Chondrocyte (in vitro differentiated cells): ENCODE measurements around the gene VIT. TPM values are rescaled to one million over a fixed set of nuclear protein-coding genes. Genes with fewer than 3 reads are reported as not detected.

ENCODE experiments used
- DNase-seq: peaks from one replicate; pipeline ENCODE4 v3.0.0; 2021; ENCODE audit warnings: mixed read lengths, low spot score
- H3K27ac Mint-ChIP-seq: one replicate; pipeline ENCODE4 v1.8.0; 2021; ENCODE audit warnings: mild to moderate bottlenecking, moderate library complexity, mixed read lengths; ENCODE audit not compliant: unreplicated experiment
- H3K27me3 Mint-ChIP-seq: 2 replicates; pipeline ENCODE4 v1.8.0; 2021; ENCODE audit warnings: low read depth, mixed read lengths
- H3K36me3 Mint-ChIP-seq: 2 replicates; pipeline ENCODE4 v1.8.0; 2021; ENCODE audit warnings: low read depth, mixed read lengths
- H3K4me1 Mint-ChIP-seq: 2 replicates; pipeline ENCODE4 v1.8.0; 2021; ENCODE audit warnings: low read depth, mild to moderate bottlenecking, mixed read lengths
- H3K4me3 Mint-ChIP-seq: one replicate; pipeline ENCODE4 v1.8.0; 2021; ENCODE audit warnings: mild to moderate bottlenecking, moderate library complexity, mixed read lengths; ENCODE audit not compliant: unreplicated experiment
- H3K9me3 Mint-ChIP-seq: 2 replicates; pipeline ENCODE4 v1.8.0; 2021; ENCODE audit warnings: low read depth, mixed read lengths
- CTCF ChIP-seq: fragments of 200-600 bp; sonication (generic); IDR thresholded peaks from 2 replicates; pipeline ENCODE4 v1.5.0; 2021; ENCODE audit warnings: antibody characterized with exemption, mild to moderate bottlenecking, moderate library complexity
- total RNA-seq: library from RNA; stranded (reverse); gene quantifications from 3 replicates; pipeline ENCODE4 v1.2.1, GENCODE V29; 2021

The VIT gene
- total RNA-seq, 1 donor from 2014 or later = 0.15 TPM

- TF ChIP-seq CTCF = no peak
- Mint-ChIP-seq H3K27ac (no peak overlapping the region), H3K36me3 (peaks cover 3% of the 10 kb centered on the region), H3K9me3 (peaks cover 8% of the 10 kb centered on the region), H3K27me3 (no peaks in the 10 kb centered on the region), H3K4me1 (peaks cover 32% of the 10 kb centered on the region), H3K4me3 (no peak overlapping the region)
- DNase-seq = no peak
Measured at GRCh38 chr2:36710858-36711515, 14.5 kb downstream of the VIT start.

DNA sequence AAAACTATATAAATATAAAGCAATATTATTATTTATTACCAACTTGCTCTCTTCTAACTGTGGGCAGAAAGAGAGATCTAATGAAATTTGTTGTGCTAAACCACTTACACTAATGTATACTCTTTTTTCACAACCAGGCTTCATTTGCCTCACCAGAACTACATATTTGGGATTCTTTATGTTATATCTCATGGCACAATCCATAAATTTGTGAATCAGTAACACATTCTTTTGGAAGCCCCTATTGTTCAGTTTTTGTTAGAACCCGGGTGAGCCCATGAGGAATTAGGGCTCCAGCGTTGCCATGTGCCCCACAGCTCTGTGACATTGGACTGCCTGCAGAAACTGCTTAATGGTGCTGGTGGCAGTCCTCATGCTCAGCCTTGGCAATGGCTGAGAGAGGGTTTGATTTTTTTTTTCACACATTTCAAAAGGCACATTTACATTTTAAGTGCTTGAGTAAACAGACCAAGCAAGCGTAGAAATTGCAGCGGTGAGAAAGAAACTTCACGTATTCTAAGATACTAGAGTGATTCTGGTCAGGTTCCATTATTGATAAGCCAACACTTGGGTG, 15.3 kb downstream of the VIT start:
- Mint-ChIP-seq H3K9me3 (peaks cover 8% of the 10 kb centered on the region), H3K27me3 (no peaks in the 10 kb centered on the region), H3K4me3 (no peak overlapping the region), H3K4me1 (peaks cover 23% of the 10 kb centered on the region), H3K27ac (no peak overlapping the region), H3K36me3 (peaks cover 3% of the 10 kb centered on the region)
- no peak for TF ChIP-seq CTCF
- DNase-seq = no peak

GRCh38 chr2:36713310-36713709, 16.8 kb downstream of the VIT start:
- no peak for TF ChIP-seq CTCF
- Mint-ChIP-seq H3K36me3 (peaks cover 3% of the 10 kb centered on the region), H3K27ac (no peak overlapping the region), H3K27me3 (no peaks in the 10 kb centered on the region), H3K9me3 (peaks cover 8% of the 10 kb centered on the region), H3K4me1 (peaks cover 9% of the 10 kb centered on the region), H3K4me3 (no peak overlapping the region)
- no peak for DNase-seq

GRCh38 chr2:36716111-36716510, 19.6 kb downstream of the VIT start:
- Mint-ChIP-seq H3K4me3 (no peak overlapping the region), H3K4me1 (no peaks in the 10 kb centered on the region), H3K36me3 (peaks cover under 1% of the 10 kb centered on the region), H3K9me3 (peaks cover 12% of the 10 kb centered on the region), H3K27me3 (no peaks in the 10 kb centered on the region), H3K27ac (no peak overlapping the region)
- no peak for DNase-seq
- no peak for TF ChIP-seq CTCF

- TF ChIP-seq CTCF = no peak
- DNase-seq = no peak
- peaks cover 11% of the 10 kb centered on the region for H3K9me3 Mint-ChIP-seq
- H3K4me1 Mint-ChIP-seq = no peaks in the 10 kb centered on the region
- H3K4me3 Mint-ChIP-seq = no peak overlapping the region
- H3K36me3 Mint-ChIP-seq = no peaks in the 10 kb centered on the region
- H3K27me3 Mint-ChIP-seq = no peaks in the 10 kb centered on the region
- no peak overlapping the region for H3K27ac Mint-ChIP-seq
Measured at GRCh38 chr2:36717603-36718266, 21.2 kb downstream of the VIT start.
